ENCODE results near the gene NFAT5.

The NFAT5 gene

DNA sequence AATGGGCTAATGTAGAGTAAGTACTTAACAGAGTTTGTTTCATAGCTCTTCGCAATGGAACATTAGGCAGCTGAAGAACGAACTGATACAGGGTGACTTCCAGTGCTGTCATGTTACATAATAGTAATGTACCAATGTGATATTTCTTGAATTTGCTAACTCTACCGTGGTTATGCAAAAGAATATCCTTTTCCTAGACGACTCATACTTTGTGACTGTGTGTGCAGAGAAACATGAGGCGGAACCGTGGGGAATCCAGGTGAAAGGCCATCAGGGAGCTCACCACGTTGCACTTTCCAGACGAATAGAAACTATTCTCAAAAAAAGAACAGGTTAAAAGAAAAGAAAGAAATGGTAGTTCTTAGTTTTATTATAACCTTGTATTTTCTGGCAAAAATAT, 175.8 kb downstream of the NFAT5 start:
- DNase-seq (ENCODE audit: low read depth): no peak

DNA sequence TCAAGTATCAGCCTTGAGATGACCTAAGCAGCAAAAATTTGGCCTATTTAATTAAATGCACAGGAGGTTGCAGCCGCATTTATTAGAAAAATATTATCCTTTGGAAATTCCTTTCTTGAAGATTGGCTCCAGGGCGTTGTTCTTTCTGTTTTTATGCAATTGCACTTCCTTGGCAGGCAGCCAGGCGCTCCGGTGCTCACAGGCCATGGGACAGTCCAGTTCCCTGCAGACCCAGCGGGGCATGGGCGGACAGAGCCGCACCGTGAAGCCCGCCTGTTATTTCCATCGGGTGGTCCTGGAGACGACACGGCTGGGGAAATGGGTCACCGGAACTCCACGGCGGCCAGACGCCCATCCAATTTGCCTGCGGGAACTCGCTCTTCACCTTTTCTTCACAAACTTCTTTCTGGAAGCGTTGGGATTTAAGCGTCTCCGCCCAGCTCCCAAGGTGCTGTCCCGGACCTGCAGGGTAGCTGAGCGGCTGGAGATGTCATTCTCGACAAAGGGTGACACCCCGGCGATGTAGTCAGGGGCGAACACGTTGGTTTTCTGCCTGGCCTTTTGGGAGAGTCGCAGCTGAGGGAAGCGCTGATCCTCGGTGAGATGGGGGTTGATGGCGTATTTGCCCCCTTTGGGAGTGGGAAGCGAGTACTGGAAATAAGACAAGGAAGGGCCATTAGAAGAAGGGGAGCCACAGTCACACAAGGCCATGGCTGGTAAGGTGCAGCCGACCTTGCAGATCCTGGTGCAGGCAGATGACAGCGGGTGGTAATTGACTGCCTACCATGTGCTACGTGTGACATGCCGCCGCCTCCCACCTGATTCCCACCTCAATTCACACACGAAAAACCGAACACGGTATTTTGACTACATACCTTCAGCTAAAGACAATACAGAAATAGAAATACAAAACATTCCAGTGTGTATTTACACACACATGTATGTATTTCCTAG, 176.5 kb downstream of the NFAT5 start:
- DNase-seq (ENCODE audit: low read depth): no peak

DNA sequence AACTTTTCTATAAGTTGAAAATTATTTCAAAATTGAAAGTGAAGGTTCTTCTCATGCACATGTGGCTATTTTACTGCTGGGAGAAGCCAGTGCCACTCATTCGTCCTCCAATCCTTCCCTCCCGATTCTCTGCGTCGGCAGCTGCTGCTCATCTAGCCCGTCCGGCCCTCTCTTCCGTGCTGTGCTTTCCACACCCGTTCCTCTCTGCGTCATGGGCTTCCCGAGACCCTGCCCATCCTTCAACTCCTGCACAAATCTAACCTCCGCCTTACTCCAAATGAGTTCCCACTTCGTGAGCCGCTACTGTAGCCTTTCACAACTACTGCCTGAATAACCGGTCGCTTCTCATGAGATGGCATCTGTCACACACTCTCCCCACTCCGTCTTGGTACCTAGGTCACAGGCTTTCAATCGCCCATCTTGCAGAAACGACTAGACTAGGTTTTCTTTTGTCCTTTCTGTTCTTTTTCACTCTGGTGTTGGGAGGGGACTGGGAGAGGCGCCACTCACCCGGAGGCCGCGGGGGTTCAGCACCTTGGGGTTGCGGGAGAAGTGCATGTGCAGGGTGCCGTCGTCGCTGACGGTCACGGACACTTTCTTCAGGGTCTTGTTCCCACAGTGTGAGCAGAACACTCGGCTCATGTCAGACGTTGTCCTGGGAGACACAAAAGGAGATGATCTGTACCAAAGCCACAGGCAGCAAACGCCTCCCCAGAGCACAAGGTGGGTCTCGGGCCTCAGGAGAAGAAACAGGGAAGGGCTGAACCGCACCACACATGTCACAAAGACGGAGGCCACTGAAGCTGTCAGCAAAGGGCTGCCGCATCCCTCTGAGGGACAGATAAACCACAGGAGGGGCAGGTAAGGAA, 178.8 kb downstream of the NFAT5 start:
- DNase-seq (ENCODE audit: low read depth): no peak

DNA sequence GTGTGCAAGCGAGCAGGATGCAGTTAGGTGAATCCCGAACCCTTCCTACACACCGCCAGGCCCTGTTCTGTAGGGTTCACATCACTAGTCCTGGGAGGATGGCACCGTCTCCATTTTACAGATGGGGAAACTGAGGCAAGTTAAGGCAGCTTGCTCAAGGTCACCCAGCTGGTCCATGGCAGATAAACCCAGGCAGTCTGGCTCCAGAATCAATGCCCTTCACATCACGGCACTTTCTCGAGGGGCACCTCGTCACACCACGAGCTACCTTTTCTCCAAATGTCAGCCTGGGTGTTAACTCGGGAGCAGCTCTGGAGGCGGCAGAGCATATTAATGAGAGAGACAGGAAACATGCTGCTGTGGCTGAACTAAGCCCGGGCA, 179.5 kb downstream of the NFAT5 start:
- DNase-seq (ENCODE audit: low read depth): no peak

DNA sequence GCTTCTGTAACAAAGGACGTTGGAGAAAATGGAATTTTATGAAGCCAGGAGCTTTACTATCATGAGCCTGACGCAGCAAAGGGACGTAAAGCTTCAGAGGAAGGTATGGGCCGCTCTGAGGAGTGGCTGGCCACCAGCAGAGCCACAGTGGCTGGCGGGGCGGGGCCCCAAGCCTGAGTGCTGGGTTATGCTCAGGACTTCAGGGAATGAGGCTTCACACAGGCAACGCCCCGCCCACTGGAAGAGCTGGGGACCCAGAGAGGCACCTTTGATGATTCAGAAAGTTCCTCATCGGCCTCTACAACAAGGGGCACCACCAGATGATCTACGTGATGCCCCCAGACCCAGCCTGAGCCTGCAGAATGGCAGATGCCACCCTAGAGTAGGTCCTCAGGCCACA, 180.2 kb downstream of the NFAT5 start:
- DNase-seq (ENCODE audit: low read depth): no peak

DNA sequence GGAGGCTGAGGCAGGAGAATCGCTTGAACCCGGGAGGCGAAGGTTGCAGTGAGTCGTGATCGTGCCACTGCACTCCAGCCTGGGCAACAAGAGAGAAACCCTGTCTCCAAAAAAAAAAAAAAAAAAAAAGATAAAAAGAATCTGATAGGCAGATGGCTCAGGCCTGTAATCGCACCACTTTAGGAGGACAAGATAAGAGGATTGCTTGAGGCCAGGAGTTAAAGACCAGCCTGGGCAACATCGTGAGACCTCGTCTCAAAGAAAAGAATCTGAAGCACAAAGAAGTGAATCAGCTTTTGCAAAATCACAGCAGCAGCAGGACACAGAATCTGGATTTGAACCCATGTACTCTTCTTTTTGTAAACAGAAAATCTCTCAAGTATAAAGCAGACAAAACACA, 181.3 kb downstream of the NFAT5 start:
- DNase-seq (ENCODE audit: low read depth): no peak

DNA sequence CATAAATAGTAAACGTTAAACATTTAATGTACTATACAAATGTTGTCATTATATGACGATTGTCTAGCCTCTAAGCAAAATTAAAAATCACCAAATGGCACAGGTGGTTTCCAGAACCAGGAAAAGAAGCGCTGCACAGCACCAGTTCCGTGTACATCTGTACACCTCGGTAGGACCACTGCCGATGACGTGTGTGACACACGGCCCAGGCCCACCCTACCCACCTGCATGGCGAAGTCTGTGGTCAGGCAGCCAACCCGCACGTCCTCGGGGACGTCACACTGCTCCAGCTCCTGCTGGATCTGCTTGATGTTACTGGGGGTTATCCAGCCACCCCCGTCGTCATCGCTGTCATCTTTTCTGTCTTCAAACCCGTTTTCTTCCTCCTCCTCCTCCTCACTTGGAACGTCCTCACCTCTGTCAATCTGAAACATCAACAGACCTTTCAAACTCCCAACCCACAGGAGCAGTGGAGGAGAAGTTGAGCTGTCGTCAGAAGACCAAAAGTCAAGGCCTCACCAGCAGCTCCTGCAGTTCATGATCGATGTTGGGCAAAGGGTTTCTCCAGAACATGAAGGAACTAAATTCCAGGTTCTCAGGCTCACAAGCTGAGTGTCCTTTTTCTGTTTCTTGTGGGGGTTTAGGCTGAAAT, 183.1 kb downstream of the NFAT5 start:
- DNase-seq (ENCODE audit: low read depth): no peak

DNA sequence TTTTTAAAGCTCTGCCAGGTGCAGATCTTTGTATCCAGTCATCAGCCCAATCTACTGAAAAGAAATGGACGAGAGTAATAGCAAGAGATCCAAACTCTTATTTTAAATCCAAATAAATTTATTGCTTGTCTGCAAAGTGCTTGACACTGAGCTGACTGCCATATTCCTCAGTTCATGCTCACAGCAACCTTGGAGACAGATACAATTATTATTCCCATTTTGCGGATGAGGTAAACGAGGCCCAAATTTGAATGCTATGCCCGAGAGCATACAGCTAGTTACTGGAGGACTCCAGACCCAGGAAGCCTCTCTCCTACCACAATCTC, 188.3 kb downstream of the NFAT5 start:
- no peak for DNase-seq (ENCODE audit: low read depth)
